ENCODE measurements around the gene AIF1. TPM values are rescaled to one million over a fixed set of nuclear protein-coding genes. Genes with fewer than 3 reads are reported as not detected.

Gene AIF1
- total RNA-seq, 3 donors from 2014 or later (not counting 1 experiment from before 2014, with no cell fraction given) = 8.7 to 47.0 (median 17.9) TPM

DNA sequence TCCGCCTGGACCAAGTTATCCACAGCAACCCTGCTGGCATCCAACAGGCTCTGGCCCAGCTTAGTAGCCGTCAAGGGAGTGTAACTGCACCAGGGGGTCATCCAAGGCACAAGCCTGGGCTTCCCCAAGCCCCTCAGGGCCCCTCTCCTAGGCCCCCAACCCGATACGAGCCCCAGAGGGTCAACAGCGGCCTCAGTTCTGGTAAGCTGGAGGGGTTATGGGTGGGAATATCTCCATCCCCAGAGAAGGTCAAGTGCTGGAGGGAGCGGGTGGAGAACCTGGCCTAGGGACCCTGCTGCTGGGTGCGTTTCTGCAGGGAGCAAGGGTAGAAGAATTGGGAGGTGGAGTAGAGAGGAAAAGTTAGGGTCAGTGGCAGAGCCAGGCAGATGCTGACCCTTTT is 18.4 kb downstream of the AIF1 start:
- Mint-ChIP-seq H3K36me3 (no peaks in the 10 kb centered on the region), H3K4me1 (peaks cover 0 to 20% of the 10 kb centered on the region in 2 donors), H3K27ac (peak overlapping the region in 1 of 2 donors; percentile 76), H3K4me3 (no peak overlapping the region), H3K9me3 (no peaks in the 10 kb centered on the region), H3K27me3 (ENCODE audit: low read depth in 2 of 2) (no peaks in the 10 kb centered on the region)
- intact Hi-C loops (cut with micrococcal nuclease) = no loop called here
- Histone ChIP-seq H3K36me3 (ENCODE audit: control insufficient read depth, insufficient read depth, low read length) (peaks cover 93% of the 10 kb centered on the region), H3K4me3 (ENCODE audit: low read length) (no peak overlapping the region), H3K4me1 (ENCODE audit: control insufficient read depth, insufficient read depth, low read length) (no peaks in the 10 kb centered on the region), H3K27me3 (ENCODE audit: control insufficient read depth, insufficient read depth, low read length) (no peaks in the 10 kb centered on the region), H3K27ac (ENCODE audit: low read length) (no peak overlapping the region), H3K9me3 (ENCODE audit: control insufficient read depth, insufficient read depth, low read length) (no peaks in the 10 kb centered on the region)
- DNase-seq = no peak
- no peak for ATAC-seq
- TF ChIP-seq, protein P1, sequence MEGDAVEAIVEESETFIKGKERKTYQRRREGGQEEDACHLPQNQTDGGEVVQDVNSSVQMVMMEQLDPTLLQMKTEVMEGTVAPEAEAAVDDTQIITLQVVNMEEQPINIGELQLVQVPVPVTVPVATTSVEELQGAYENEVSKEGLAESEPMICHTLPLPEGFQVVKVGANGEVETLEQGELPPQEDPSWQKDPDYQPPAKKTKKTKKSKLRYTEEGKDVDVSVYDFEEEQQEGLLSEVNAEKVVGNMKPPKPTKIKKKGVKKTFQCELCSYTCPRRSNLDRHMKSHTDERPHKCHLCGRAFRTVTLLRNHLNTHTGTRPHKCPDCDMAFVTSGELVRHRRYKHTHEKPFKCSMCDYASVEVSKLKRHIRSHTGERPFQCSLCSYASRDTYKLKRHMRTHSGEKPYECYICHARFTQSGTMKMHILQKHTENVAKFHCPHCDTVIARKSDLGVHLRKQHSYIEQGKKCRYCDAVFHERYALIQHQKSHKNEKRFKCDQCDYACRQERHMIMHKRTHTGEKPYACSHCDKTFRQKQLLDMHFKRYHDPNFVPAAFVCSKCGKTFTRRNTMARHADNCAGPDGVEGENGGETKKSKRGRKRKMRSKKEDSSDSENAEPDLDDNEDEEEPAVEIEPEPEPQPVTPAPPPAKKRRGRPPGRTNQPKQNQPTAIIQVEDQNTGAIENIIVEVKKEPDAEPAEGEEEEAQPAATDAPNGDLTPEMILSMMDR (IDR thresholded peaks at IDR 0.05) = no peak
- 97% methylated on average over 7 of the region's 7 CpGs for WGBS (ENCODE audit: insufficient coverage)

DNA sequence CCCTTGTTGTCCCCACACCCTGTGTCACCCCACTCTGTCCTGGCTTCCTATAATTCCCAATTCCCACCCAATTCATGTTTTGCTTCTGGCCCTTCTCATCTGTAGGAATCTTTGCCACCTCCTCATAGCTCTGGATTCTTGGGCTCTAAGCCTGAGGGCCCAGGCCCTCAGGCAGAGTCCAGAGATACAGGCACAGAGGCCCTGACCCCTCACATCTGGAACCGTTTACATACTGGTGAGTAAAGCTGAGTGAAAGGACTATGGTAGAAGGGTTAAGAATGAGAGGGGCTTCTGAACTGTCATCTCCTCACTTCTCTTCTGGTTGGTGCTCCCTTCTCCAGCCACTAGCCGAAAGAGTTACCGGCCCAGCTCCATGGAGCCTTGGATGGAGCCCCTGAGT is 19.1 kb downstream of the AIF1 start:
- TF ChIP-seq, protein P1 (IDR thresholded peaks at IDR 0.05) = no peak
- no peak for ATAC-seq
- Histone ChIP-seq H3K27me3 (ENCODE audit: control insufficient read depth, insufficient read depth, low read length) (no peaks in the 10 kb centered on the region), H3K4me1 (ENCODE audit: control insufficient read depth, insufficient read depth, low read length) (no peaks in the 10 kb centered on the region), H3K36me3 (ENCODE audit: control insufficient read depth, insufficient read depth, low read length) (peaks cover 93% of the 10 kb centered on the region), H3K9me3 (ENCODE audit: control insufficient read depth, insufficient read depth, low read length) (no peaks in the 10 kb centered on the region), H3K4me3 (ENCODE audit: low read length) (no peak overlapping the region), H3K27ac (ENCODE audit: low read length) (no peak overlapping the region)
- Mint-ChIP-seq H3K9me3 (no peaks in the 10 kb centered on the region), H3K36me3 (no peaks in the 10 kb centered on the region), H3K4me1 (peaks cover 0 to 20% of the 10 kb centered on the region in 2 donors), H3K27ac (peak overlapping the region in 1 of 2 donors; percentile 76), H3K27me3 (ENCODE audit: low read depth in 2 of 2) (no peaks in the 10 kb centered on the region), H3K4me3 (no peak overlapping the region)
- no peak for DNase-seq
- intact Hi-C loops (cut with micrococcal nuclease) = no loop called here
- WGBS (ENCODE audit: insufficient coverage) = 84% methylated on average over 3 of the region's 3 CpGs

DNA sequence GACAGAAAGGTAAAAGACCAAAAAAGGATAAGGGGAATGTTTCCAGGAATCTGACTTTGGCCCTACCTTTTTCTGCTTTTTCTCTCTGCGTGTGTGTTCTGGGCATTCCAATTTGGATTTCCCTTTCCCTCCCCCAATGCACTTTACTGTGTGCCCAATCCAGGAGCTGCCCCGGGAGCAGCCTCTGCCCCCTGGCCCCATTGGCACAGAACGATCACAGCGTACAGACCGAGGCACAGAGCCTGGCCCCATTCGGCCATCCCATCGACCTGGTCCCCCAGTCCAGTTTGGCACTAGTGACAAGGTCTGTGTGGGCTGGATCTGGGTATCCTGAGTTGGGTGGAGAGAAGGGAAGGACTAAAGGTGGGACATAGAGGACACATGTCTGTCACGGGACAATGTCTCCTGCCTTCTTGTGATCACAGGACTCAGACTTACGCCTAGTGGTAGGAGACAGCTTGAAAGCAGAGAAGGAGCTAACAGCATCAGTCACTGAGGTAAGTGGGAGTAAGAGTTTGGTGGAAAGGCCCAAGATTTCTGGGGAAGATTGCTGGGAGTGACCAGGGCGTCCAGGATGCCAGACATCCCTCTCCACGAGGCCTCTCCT is 20.0 kb downstream of the AIF1 start:
- H3K9me3 Mint-ChIP-seq = no peaks in the 10 kb centered on the region
- peaks cover 0 to 20% of the 10 kb centered on the region in 2 donors for H3K4me1 Mint-ChIP-seq
- peak overlapping the region; percentile 25 for H3K4me3 Mint-ChIP-seq
- peak overlapping the region; percentile 23 to 70 for H3K27ac Mint-ChIP-seq
- no peak for DNase-seq
- H3K9me3 ChIP-seq (ENCODE audit: control insufficient read depth, insufficient read depth, low read length) = no peaks in the 10 kb centered on the region
- no peaks in the 10 kb centered on the region for H3K27me3 Mint-ChIP-seq (ENCODE audit: low read depth in 2 of 2)
- H3K36me3 ChIP-seq (ENCODE audit: control insufficient read depth, insufficient read depth, low read length) = peaks cover 95% of the 10 kb centered on the region
- no peaks in the 10 kb centered on the region for H3K4me1 ChIP-seq (ENCODE audit: control insufficient read depth, insufficient read depth, low read length)
- intact Hi-C loops (cut with micrococcal nuclease) = no loop called here
- no peaks in the 10 kb centered on the region for H3K27me3 ChIP-seq (ENCODE audit: control insufficient read depth, insufficient read depth, low read length)
- TF ChIP-seq, protein P1 (IDR thresholded peaks at IDR 0.05) = no peak
- H3K4me3 ChIP-seq (ENCODE audit: low read length) = no peak overlapping the region
- no peak for ATAC-seq
- H3K36me3 Mint-ChIP-seq = no peaks in the 10 kb centered on the region
- WGBS (ENCODE audit: insufficient coverage) = 84% methylated on average over 11 of the region's 11 CpGs
- H3K27ac ChIP-seq (ENCODE audit: low read length) = no peak overlapping the region
